Right cardiac atrium (tissue), 5 donors: ENCODE measurements around the gene ERCC6. TPM values are rescaled to one million over a fixed set of nuclear protein-coding genes. Genes with fewer than 3 reads are reported as not detected.
A peak's percentile ranks its signal among the peaks of the same experiment; 100 is the strongest.

Experiments used
- ATAC-seq, 2 donors: fragments of 200-7000 bp; cut with Tn5 transposase; one replicate each; pipeline versions ENCODE4 v1.8.0 to v1.9.1; 2020; ENCODE audit warnings: moderate library complexity in 2 of 2, mild to moderate bottlenecking in 1 of 2
- DNase-seq, 3 donors: peaks; one replicate each; pipeline ENCODE4 v3.0.0-alpha.2; 2020
- H3K27ac ChIP-seq: one replicate; pipeline ENCODE4 v1.5.1; 2013; ENCODE audit warnings: mild to moderate bottlenecking, low read length, control low read depth, moderate library complexity
- H3K27me3 ChIP-seq: one replicate; pipeline ENCODE4 v1.6.1; 2013; ENCODE audit not compliant: control insufficient read depth, insufficient read depth
- H3K4me1 ChIP-seq: one replicate; pipeline ENCODE4 v1.6.1; 2013; ENCODE audit warnings: low read length; ENCODE audit not compliant: control insufficient read depth, insufficient read depth
- H3K4me3 ChIP-seq: one replicate; pipeline ENCODE4 v1.5.1; 2013; ENCODE audit warnings: low read length, control low read depth
- H3K9me3 ChIP-seq: one replicate; pipeline ENCODE4 v1.6.1; 2013; ENCODE audit warnings: low read length; ENCODE audit not compliant: control insufficient read depth
- WGBS: extraction: QIAGEN DNeasy Blood & Tissue Kit; methylation state at CpG from one replicate; pipeline ENCODE4 v1.1.7; 2013; 5-methylcytosine and 5-hydroxymethylcytosine counted together
- intact Hi-C, 4 donors: fragments of 100-400 bp; cut with DNase I; formaldehyde crosslinking; loops; one replicate each; pipeline versions ENCODE4 v1.11.0 to v1.14.0; 2022 to 2023
- polyA plus RNA-seq: library from polyadenylated mRNA; stranded (reverse); fragments of 200-250 nt; gene quantifications from one replicate; pipeline ENCODE4 v1.2.3, GENCODE V29; 2013
- total RNA-seq, 4 donors: library from RNA; stranded (reverse); fragmentation: NEBNext Ultra II Directional; extraction: Animal tissue kit (Norgen Biotek cat#: 25700); gene quantifications; one replicate each; pipeline ENCODE4 v1.2.1, GENCODE V29; 2021
- donor health status: healthy with polysubstance abuse.
- donor health status: DM: no; HTN: yes; CAD: no.
- donor health status: DM: no; HTN: no; CAD: no.
- donor health status: DM: no; HTN: yes; CAD: no; lungs with severe emphysema.
- donor health status: DM: yes; HTN: yes; CAD: no.

ERCC6 gene
- total and polyA plus RNA-seq, 5 donors, result 4.6 to 25.5 (median 18.7) TPM

DNA sequence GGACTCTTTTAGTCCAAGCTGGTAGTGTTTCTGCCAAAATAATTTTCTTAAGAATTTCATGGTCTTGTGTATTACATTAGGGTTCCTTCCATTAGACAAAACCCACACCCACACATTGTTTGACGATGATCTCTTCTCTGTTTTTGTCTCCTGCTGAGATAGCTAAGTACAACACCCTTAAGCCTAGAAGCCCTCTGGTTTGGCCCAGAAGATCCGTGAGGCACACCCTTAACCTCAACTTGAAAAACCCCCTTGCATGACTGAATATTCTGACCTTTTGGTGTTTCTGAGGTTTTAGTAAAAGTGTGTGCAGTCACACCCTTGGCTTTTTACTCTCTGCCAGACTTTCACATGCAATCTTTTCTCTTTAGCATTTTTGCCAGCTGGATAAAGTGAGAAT is 29.3 kb upstream of the ERCC6 start:
- peak in 1 of 2 donors; percentile 14 for ATAC-seq
- WGBS, result 58% methylated on average over 2 of the region's 2 CpGs
- H3K4me1 ChIP-seq, result no peaks in the 10 kb centered on the region
- intact Hi-C loops, result no loop called here
- no peaks in the 10 kb centered on the region for H3K27me3 ChIP-seq
- H3K27ac ChIP-seq, result no peak overlapping the region
- no peak overlapping the region for H3K4me3 ChIP-seq
- peaks cover 2% of the 10 kb centered on the region for H3K9me3 ChIP-seq
- DNase-seq, result no peak

- WGBS, result 78% methylated on average over 1 of the region's 1 CpG
Measured at GRCh38 chr10:49567810-49568209, 28.9 kb upstream of the ERCC6 start.

DNA sequence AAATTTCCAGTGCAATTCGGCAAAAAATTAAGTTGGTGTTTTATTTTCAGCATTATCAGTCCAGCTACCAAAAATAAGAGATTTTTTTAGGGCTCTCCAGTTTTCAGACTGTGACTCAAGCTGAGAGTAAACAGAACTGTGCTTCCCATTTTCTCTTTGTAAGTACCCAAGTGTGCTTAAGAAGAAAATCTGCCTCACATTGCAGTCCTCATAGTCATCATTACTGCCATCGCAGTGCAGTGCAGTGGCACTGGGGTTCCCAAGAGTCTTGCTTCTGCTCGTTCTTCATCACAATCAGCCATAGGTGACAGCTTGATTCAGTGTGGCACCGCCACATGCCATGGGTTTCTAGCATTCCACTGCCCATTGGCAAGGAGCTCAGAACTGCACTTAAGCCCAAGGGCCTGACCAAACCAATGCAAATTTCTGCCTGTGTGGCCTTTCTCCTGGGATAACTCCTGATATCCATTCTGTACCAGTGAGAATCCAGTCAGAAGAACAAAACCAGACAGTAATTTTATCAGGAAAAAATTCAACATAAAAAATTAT is 25.6 kb upstream of the ERCC6 start:
- 70% methylated on average over 4 of the region's 4 CpGs for WGBS

More at GRCh38 chr10:49567810-49568209, 28.9 kb upstream of the ERCC6 start:
- ATAC-seq (no peak), DNase-seq (no peak)
- Histone ChIP-seq H3K4me3 (no peak overlapping the region), H3K27me3 (no peaks in the 10 kb centered on the region), H3K27ac (no peak overlapping the region), H3K9me3 (peaks cover 2% of the 10 kb centered on the region), H3K4me1 (no peaks in the 10 kb centered on the region)
- intact Hi-C loops, result no loop called here

DNA sequence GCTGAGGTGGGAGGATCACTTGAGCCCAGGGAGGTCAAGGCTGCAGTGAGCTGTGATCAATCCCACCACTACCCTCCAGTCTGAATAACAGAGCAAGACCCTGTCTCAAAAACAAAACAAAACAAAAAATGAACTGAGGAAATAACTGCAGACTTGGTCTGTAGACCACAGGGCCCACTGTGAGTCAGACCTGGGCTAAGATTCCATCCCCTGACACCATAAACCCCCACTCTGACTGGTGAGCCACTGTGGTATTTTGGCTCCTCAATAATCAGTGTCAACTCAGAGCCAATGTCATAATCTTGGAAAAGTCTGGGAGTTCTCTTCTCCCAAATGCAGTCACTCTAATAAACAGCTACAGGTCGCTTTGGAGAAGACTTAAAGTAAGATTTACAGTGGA is 24.0 kb upstream of the ERCC6 start:
- no peaks in the 10 kb centered on the region for H3K4me1 ChIP-seq
- no peak for ATAC-seq
- H3K4me3 ChIP-seq, result no peak overlapping the region
- 72% methylated on average over 1 of the region's 1 CpG for WGBS
- no peaks in the 10 kb centered on the region for H3K9me3 ChIP-seq
- H3K27me3 ChIP-seq, result no peaks in the 10 kb centered on the region
- intact Hi-C loops, result no loop called here
- DNase-seq, result no peak
- no peak overlapping the region for H3K27ac ChIP-seq

More for the DNA sequence above, 25.6 kb upstream of the ERCC6 start:
- peak in 1 of 2 donors; percentile 51 for ATAC-seq
- Histone ChIP-seq H3K4me1 (no peaks in the 10 kb centered on the region), H3K27ac (no peak overlapping the region), H3K4me3 (no peak overlapping the region), H3K9me3 (no peaks in the 10 kb centered on the region), H3K27me3 (no peaks in the 10 kb centered on the region)
- intact Hi-C loops, result no loop called here
- no peak for DNase-seq

GRCh38 chr10:49560526-49560925 is 21.6 kb upstream of the ERCC6 start:
- Histone ChIP-seq H3K27ac (no peak overlapping the region), H3K4me1 (no peaks in the 10 kb centered on the region), H3K27me3 (no peaks in the 10 kb centered on the region), H3K4me3 (no peak overlapping the region), H3K9me3 (no peaks in the 10 kb centered on the region)
- 69% methylated on average over 2 of the region's 2 CpGs for WGBS
- DNase-seq (no peak), ATAC-seq (no peak)
- intact Hi-C loops, result no loop called here

- intact Hi-C loops, result no loop called here
- 31% methylated on average over 1 of the region's 1 CpG for WGBS
- Histone ChIP-seq H3K27ac (no peak overlapping the region), H3K9me3 (no peaks in the 10 kb centered on the region), H3K4me1 (no peaks in the 10 kb centered on the region), H3K27me3 (no peaks in the 10 kb centered on the region), H3K4me3 (no peak overlapping the region)
- ATAC-seq (no peak), DNase-seq (no peak)
Measured at GRCh38 chr10:49559476-49559875, 20.6 kb upstream of the ERCC6 start.

- intact Hi-C loops, result no loop called here
- Histone ChIP-seq H3K27ac (no peak overlapping the region), H3K27me3 (no peaks in the 10 kb centered on the region), H3K4me1 (no peaks in the 10 kb centered on the region), H3K9me3 (no peaks in the 10 kb centered on the region), H3K4me3 (no peak overlapping the region)
- ATAC-seq, result no peak
- WGBS, result 67% methylated on average over 5 of the region's 5 CpGs
- DNase-seq, result no peak
Measured at GRCh38 chr10:49558190-49558589, 19.3 kb upstream of the ERCC6 start.

DNA sequence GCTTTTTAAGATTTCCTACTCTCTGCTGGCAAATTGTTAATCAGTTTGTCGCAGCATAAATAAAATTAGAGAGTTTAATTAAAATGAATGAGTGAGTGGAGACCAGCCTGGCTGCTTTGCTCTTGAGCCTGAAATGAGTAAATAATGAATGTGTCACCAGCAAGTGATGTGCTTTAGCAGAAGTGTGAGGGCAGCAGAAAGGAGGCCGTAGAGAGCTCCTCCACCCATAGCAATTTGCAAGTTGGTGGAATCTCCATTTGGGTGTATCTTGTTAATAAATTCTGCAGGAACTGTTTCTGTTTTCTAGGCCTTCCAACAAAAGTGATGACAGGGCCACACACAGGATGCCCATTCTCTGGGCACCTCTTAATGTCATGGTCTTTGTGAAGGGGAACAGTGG is 18.8 kb upstream of the ERCC6 start:
- Histone ChIP-seq H3K27ac (no peak overlapping the region), H3K27me3 (no peaks in the 10 kb centered on the region), H3K4me3 (no peak overlapping the region), H3K4me1 (no peaks in the 10 kb centered on the region), H3K9me3 (no peaks in the 10 kb centered on the region)
- WGBS, result 85% methylated on average over 2 of the region's 2 CpGs
- intact Hi-C loops, result no loop called here
- no peak for DNase-seq
- ATAC-seq, result no peak

- WGBS, result 80% methylated on average over 1 of the region's 1 CpG
- Histone ChIP-seq H3K9me3 (no peaks in the 10 kb centered on the region), H3K27ac (no peak overlapping the region), H3K27me3 (no peaks in the 10 kb centered on the region), H3K4me3 (no peak overlapping the region), H3K4me1 (no peaks in the 10 kb centered on the region)
- ATAC-seq (no peak), DNase-seq (no peak)
- intact Hi-C loops, result no loop called here
Measured at GRCh38 chr10:49556723-49557122, 17.8 kb upstream of the ERCC6 start.

DNA sequence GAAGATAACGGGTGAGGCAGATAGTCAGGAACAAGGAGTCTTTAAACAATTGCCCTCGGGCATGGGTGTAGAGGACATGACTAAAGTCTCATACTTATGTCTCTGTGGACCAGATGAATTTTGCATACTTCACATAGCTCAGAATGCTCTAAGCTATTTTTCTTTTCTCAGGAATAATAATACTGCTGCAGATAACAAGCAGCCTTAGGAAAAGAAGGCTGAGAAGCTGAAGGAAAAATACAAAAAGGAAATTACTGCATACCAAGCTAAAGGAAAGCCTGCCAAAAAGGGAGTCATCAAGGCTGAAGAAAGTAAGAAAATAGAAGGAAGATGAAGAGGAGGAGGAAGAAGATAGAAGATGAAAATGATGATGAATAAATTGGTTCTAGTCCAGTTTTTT is 13.4 kb upstream of the ERCC6 start:
- Histone ChIP-seq H3K9me3 (no peaks in the 10 kb centered on the region), H3K27me3 (no peaks in the 10 kb centered on the region), H3K4me1 (no peaks in the 10 kb centered on the region), H3K4me3 (no peak overlapping the region), H3K27ac (no peak overlapping the region)
- DNase-seq (no peak), ATAC-seq (peak in 1 of 2 donors; percentile 48)
- 31% methylated on average over 2 of the region's 2 CpGs for WGBS
- intact Hi-C loops, result no loop called here

- intact Hi-C loops, result no loop called here
- Histone ChIP-seq H3K4me3 (no peak overlapping the region), H3K9me3 (no peaks in the 10 kb centered on the region), H3K4me1 (no peaks in the 10 kb centered on the region), H3K27me3 (no peaks in the 10 kb centered on the region), H3K27ac (no peak overlapping the region)
- 38% methylated on average over 4 of the region's 4 CpGs for WGBS
- DNase-seq (no peak), ATAC-seq (no peak)
Measured at GRCh38 chr10:49550563-49550962, 11.6 kb upstream of the ERCC6 start.
